Choroid plexus epithelial cell (primary cell): ENCODE data around the gene MAST3.

ENCODE experiments used
- DNase-seq: peaks from one replicate; pipeline ENCODE4 v3.0.0-alpha.2; 2010; ENCODE audit warnings: low read depth
- H3K4me3 ChIP-seq: 2 replicates; pipeline ENCODE4 v1.5.1; 2011; ENCODE audit warnings: low read depth, mild to moderate bottlenecking, control low read depth, low read length, moderate library complexity
- TF ChIP-seq, protein P1 (sequence below): conservative IDR thresholded peaks from 2 replicates; pipeline ENCODE4 v1.5.1; 2011; ENCODE audit warnings: low read depth, mild to moderate bottlenecking, control low read depth, inconsistent platforms, low read length, moderate library complexity

MAST3 gene

DNA sequence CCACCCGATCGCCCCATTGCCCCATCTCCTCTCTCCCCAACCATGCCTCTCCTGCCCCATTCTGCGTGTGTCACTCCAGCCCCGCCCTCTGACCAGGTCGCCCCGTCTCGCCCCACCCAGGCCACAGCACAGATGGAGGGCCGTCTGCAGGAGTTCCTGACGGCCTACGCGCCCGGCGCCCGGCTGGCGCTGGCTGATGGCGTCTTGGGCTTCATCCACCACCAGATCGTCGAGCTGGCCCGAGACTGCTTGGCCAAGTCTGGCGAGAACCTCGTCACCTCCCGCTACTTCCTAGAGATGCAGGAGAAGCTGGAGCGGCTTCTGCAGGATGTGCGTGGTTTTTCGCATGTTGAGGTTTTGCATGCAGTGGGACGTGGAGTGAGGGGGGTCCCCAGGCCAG lies 26.2 kb downstream of the MAST3 start:
- TF ChIP-seq, protein P1, sequence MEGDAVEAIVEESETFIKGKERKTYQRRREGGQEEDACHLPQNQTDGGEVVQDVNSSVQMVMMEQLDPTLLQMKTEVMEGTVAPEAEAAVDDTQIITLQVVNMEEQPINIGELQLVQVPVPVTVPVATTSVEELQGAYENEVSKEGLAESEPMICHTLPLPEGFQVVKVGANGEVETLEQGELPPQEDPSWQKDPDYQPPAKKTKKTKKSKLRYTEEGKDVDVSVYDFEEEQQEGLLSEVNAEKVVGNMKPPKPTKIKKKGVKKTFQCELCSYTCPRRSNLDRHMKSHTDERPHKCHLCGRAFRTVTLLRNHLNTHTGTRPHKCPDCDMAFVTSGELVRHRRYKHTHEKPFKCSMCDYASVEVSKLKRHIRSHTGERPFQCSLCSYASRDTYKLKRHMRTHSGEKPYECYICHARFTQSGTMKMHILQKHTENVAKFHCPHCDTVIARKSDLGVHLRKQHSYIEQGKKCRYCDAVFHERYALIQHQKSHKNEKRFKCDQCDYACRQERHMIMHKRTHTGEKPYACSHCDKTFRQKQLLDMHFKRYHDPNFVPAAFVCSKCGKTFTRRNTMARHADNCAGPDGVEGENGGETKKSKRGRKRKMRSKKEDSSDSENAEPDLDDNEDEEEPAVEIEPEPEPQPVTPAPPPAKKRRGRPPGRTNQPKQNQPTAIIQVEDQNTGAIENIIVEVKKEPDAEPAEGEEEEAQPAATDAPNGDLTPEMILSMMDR = no peak
- H3K4me3 ChIP-seq = no peak overlapping the region

DNA sequence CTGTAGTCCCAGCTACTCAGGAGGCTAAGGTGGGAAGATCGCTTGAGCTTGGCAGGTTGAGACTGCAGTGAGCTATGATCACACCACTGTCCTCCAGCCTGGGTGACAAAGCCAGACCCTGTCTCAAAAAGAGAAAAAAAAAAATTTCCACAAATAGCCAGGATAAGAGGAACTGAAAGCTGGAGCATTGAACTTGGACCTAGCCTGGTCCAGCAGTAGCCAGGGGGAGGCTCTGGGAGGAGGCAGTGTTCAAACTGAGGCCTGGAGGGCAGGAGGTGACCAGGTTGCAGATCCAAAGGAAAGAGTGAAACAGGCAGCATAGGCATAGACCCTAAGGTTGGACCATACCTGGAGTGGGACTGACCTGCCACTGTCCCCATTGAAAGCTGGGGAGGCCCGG lies 28.5 kb downstream of the MAST3 start:
- no peak overlapping the region for H3K4me3 ChIP-seq
- DNase-seq = no peak
- TF ChIP-seq, protein P1 = no peak

More for the DNA sequence above, 26.2 kb downstream of the MAST3 start:
- no peak for DNase-seq

DNA sequence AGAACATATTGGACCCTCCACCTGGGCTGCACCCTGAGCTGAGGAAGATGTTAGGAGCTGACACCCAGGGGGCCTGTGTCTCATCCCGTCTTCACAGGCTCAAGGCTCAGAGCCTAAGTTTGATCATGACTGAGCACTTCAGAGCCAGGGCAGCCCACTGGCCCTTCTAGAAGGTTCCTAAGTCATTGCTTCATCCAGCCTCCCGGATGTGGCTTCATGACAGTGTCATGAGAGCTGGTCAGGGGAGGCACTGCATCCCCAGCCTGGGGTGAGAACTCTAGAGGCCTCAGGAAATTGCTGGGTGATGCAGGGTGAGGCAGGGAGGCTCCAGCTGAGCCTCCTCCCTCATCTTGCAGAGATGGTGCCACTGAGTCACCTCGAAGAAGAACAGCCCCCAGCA lies 30.5 kb downstream of the MAST3 start:
- TF ChIP-seq, protein P1 = no peak
- no peak overlapping the region for H3K4me3 ChIP-seq
- DNase-seq = peak; percentile 30

DNA sequence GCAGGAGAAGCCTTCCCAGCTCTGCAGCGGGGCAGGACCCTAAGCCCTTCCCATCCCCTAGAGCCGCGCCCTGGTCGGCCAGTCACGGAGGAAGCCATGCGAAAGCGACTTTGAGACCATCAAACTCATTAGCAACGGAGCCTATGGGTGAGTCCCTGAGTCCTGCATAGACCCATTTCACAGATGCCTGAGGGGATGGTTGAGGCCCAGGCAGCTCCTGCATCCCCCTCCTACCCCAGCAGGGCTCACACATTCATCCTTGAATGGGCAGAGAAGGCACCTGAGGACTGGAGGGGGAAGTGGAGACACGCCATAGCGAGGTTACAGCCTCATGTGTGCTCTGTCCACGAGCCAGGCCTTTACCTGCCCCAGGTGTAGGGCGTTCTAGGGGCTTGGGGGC lies 31.2 kb downstream of the MAST3 start:
- no peak for DNase-seq
- H3K4me3 ChIP-seq = no peak overlapping the region
- TF ChIP-seq, protein P1 = no peak

DNA sequence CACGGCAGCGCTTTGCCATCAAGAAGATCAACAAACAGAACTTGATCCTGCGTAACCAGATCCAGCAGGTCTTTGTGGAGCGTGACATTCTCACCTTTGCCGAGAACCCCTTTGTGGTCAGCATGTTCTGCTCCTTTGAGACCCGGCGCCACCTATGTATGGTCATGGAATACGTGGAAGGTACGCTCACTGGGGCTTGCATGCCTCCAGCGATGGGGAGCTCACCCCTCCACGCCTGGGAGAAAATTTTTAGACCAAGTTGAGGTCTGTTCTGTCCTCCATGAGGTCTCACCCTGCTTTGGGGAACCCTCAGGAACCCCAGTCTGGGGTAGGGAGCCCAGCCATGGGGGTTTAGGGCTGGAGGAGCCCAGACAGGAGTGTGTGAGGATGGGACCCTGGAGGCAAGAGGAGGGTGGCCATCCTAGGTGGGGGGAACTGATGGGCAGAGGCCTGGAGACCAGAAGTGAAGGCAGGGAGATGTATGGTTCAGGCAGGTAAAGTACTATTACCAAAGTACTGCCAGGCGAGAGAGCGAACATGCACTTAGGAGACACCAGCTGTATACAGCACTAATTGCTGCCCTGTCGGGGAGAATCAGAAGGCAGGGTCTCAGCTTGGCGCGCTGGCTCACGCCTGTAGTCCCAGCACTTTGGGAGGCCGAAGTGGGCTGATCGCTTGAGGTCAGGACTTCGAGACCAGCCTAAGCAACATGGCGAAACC lies 33.1 kb downstream of the MAST3 start:
- DNase-seq = no peak
- TF ChIP-seq, protein P1 = no peak
- no peak overlapping the region for H3K4me3 ChIP-seq

DNA sequence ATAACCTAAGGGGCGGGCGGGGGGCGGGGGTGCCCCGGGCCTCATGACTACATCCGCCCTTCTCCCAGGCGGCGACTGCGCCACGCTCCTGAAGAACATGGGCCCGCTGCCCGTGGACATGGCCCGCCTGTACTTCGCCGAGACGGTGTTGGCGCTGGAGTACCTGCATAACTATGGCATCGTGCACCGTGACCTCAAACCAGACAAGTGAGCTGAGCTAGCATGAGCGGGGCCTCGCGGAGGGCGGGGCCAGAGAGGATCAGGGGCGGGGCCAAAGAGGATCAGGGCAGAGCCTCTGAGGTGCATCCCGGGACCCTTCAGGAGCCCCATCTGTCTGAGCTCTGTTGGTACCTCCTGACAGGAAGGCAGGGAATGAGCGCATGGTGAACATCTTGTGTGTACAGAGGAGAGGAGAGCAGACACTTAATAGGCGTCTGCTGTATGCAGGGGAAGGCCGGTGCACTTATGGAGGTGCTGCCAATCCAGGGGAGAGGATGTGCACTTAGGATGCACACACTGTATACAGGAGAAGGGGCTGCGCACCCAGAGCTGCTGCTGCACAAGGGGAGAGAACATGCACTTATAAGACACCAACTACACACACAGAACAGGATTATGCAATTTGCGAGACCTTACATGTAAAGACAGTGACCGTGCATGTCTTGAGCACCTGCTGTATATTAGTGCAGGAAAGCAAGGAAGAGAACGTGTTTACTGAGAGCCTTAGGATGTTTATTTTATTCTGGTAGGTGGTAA lies 34.4 kb downstream of the MAST3 start:
- no peak for DNase-seq
- no peak overlapping the region for H3K4me3 ChIP-seq
- TF ChIP-seq, protein P1 = no peak
